Measurements from ENCODE around the gene ERBB4. TPM values are rescaled to one million over a fixed set of nuclear protein-coding genes. Genes with fewer than 3 reads are reported as not detected.

The ERBB4 gene
- total RNA-seq, 1 experiment from 2014 or later: 2.9 TPM

DNA sequence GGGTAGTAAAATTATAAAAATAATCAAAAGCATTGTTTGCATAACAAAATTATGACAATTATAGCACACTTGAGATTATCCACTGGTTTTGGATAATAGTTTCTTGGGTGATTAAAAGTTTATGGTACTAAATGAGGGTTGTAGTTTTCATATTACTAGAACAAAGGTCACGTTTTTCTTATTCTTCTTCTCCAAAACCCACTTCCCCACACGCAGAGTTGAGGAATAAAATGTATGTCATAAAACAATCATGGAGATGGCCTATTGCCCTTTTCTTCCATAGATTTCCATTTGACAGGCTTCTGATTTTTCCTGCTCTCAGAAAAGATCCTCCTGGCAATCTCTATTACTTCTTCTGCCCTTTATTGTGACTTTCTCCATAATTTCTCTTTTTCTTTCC, 863.9 kb downstream of the ERBB4 start:
- CTCF ChIA-PET: no interaction called here
- intact Hi-C loops (cut with micrococcal nuclease; ENCODE audit: unreplicated experiment): no loop called here
- Mint-ChIP-seq H3K4me3 (ENCODE audit: low read depth, unreplicated experiment) (no peak overlapping the region), H3K4me1 (ENCODE audit: low read depth, unreplicated experiment) (no peaks in the 10 kb centered on the region), H3K27me3 (ENCODE audit: unreplicated experiment) (no peaks in the 10 kb centered on the region), H3K9me3 (ENCODE audit: low read depth, unreplicated experiment) (no peaks in the 10 kb centered on the region), H3K27ac (ENCODE audit: unreplicated experiment) (no peak overlapping the region), H3K36me3 (ENCODE audit: insufficient read depth, unreplicated experiment) (no peaks in the 10 kb centered on the region)
- DNase-seq: no peak
- TF ChIP-seq, protein P1, sequence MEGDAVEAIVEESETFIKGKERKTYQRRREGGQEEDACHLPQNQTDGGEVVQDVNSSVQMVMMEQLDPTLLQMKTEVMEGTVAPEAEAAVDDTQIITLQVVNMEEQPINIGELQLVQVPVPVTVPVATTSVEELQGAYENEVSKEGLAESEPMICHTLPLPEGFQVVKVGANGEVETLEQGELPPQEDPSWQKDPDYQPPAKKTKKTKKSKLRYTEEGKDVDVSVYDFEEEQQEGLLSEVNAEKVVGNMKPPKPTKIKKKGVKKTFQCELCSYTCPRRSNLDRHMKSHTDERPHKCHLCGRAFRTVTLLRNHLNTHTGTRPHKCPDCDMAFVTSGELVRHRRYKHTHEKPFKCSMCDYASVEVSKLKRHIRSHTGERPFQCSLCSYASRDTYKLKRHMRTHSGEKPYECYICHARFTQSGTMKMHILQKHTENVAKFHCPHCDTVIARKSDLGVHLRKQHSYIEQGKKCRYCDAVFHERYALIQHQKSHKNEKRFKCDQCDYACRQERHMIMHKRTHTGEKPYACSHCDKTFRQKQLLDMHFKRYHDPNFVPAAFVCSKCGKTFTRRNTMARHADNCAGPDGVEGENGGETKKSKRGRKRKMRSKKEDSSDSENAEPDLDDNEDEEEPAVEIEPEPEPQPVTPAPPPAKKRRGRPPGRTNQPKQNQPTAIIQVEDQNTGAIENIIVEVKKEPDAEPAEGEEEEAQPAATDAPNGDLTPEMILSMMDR (IDR thresholded peaks at IDR 0.05; ENCODE audit: unreplicated experiment): no peak
- no TSS peak for BruUV-seq (replicated peaks)

DNA sequence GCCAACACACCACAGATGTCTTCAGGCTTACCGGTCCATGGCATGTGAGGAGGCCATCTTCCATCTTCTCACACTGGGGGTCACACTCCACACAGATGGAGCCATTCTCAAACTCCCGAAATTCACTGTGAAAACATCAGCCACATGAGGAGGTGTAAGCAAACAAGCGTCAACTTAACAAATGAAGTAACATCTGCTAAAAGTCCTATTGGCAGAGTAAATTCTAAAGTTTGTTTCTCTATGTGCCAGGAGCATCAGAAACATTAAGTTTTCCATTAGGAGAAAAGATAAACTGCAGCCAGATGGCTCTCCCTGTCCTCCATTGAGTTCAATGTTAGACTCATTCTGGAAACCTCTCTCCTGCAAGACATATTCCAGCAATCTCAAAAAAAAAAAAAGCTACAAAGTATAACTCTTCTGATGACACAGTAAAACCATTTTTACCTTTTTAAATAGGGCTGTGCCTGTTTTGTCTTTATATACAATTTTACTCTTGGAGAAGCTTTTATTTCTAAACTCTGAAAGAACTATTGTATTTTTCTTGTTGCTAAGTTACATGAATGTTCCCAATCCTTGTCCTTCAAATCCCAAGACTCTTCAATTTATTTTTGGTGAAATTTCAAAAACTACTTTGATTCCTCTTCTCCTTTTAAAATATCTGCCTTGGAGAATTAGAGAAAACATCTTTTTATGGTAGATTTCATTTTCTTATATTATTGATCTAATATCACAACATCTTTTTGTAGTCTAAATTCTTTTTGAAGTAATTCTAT, 865.3 kb downstream of the ERBB4 start:
- H3K27ac Mint-ChIP-seq (ENCODE audit: unreplicated experiment): no peak overlapping the region
- H3K4me1 Mint-ChIP-seq (ENCODE audit: low read depth, unreplicated experiment): no peaks in the 10 kb centered on the region
- no peaks in the 10 kb centered on the region for H3K36me3 Mint-ChIP-seq (ENCODE audit: insufficient read depth, unreplicated experiment)
- BruUV-seq (replicated peaks): no TSS peak
- H3K27me3 Mint-ChIP-seq (ENCODE audit: unreplicated experiment): no peaks in the 10 kb centered on the region
- DNase-seq: no peak
- H3K4me3 Mint-ChIP-seq (ENCODE audit: low read depth, unreplicated experiment): no peak overlapping the region
- intact Hi-C loops (cut with micrococcal nuclease; ENCODE audit: unreplicated experiment): no loop called here
- CTCF ChIA-PET: no interaction called here
- TF ChIP-seq, protein P1 (IDR thresholded peaks at IDR 0.05; ENCODE audit: unreplicated experiment): no peak
- no peaks in the 10 kb centered on the region for H3K9me3 Mint-ChIP-seq (ENCODE audit: low read depth, unreplicated experiment)

DNA sequence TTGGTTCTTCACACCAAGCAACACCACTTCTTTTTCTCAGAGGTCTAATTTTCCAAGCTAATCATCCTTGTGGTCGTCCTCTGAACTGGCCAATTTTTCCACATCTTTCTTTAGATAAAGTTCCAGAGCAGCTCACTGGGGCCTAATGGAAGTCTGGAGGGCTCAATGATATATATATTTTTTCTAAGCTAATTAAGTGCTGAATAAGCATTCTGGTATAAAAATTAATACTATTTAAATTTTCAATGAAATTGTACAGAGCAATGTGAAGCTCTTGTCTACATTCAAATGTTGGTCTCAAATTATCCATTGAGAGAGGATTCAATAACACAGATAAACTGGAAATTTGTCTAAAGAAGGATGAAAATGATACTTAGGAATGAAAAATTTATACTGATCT, 866.6 kb downstream of the ERBB4 start:
- Mint-ChIP-seq H3K4me1 (ENCODE audit: low read depth, unreplicated experiment) (no peaks in the 10 kb centered on the region), H3K27me3 (ENCODE audit: unreplicated experiment) (no peaks in the 10 kb centered on the region), H3K4me3 (ENCODE audit: low read depth, unreplicated experiment) (no peak overlapping the region), H3K9me3 (ENCODE audit: low read depth, unreplicated experiment) (no peaks in the 10 kb centered on the region), H3K36me3 (ENCODE audit: insufficient read depth, unreplicated experiment) (no peaks in the 10 kb centered on the region), H3K27ac (ENCODE audit: unreplicated experiment) (no peak overlapping the region)
- no peak for DNase-seq
- intact Hi-C loops (cut with micrococcal nuclease; ENCODE audit: unreplicated experiment): no loop called here
- no TSS peak for BruUV-seq (replicated peaks)
- CTCF ChIA-PET: no interaction called here
- TF ChIP-seq, protein P1 (IDR thresholded peaks at IDR 0.05; ENCODE audit: unreplicated experiment): no peak

GRCh38 chr2:211665299-211665698, 873.3 kb downstream of the ERBB4 start:
- Mint-ChIP-seq H3K4me1 (ENCODE audit: low read depth, unreplicated experiment) (peaks cover 7% of the 10 kb centered on the region), H3K36me3 (ENCODE audit: insufficient read depth, unreplicated experiment) (no peaks in the 10 kb centered on the region), H3K27me3 (ENCODE audit: unreplicated experiment) (no peaks in the 10 kb centered on the region), H3K9me3 (ENCODE audit: low read depth, unreplicated experiment) (peaks cover 3% of the 10 kb centered on the region), H3K27ac (ENCODE audit: unreplicated experiment) (no peak overlapping the region), H3K4me3 (ENCODE audit: low read depth, unreplicated experiment) (no peak overlapping the region)
- intact Hi-C loops (cut with micrococcal nuclease; ENCODE audit: unreplicated experiment): no loop called here
- TF ChIP-seq, protein P1 (IDR thresholded peaks at IDR 0.05; ENCODE audit: unreplicated experiment): no peak
- DNase-seq: no peak
- CTCF ChIA-PET: no interaction called here
- no TSS peak for BruUV-seq (replicated peaks)

All from Calu3 (cell line).